ENCODE results near the gene C12orf57. TPM values are rescaled to one million over a fixed set of nuclear protein-coding genes. Genes with fewer than 3 reads are reported as not detected.
A peak's percentile ranks its signal among the peaks of the same experiment; 100 is the strongest.

Gene C12orf57
- total and polyA plus RNA-seq, 10 of the 15 experiments (the other 5 are each of a cell fraction or from before 2014, with no cell fraction given), result 64.5 to 377 (median 211) TPM

- TF ChIP-seq BCLAF1 (IDR thresholded peaks at IDR 0.05), result no peak
- TF ChIP-seq NKRF (conservative IDR thresholded peaks at IDR 0.05), result peak; percentile 40
- peak; percentile 86 for TF ChIP-seq RAD21 (IDR thresholded peaks at IDR 0.05; ENCODE audit: insufficient read depth, low read depth, low read length)
- no peak for TF ChIP-seq ZNF592 (IDR thresholded peaks at IDR 0.05)
- peak; percentile 85; the same call in 1 of the 2 replicates for TF ChIP-seq ZSCAN29 (IDR thresholded peaks at IDR 0.05)
- TF ChIP-seq PBX3 (IDR thresholded peaks at IDR 0.05; ENCODE audit: insufficient replicate concordance, low read depth, low read length), result peak; percentile 52
- no peak for TF ChIP-seq RFX5 (IDR thresholded peaks at IDR 0.05; ENCODE audit: low read depth, low read length)
- 0 out of 2 replicates have a peak, but pooled peaks have one; percentile 24 for TF ChIP-seq STAT1 (conservative IDR thresholded peaks at IDR 0.05)
- no peak for TF ChIP-seq ZNF24 (IDR thresholded peaks at IDR 0.05)
- TF ChIP-seq ZZZ3 (IDR thresholded peaks at IDR 0.05; ENCODE audit: control insufficient read depth, insufficient read length, low read depth), result no peak
- TF ChIP-seq RB1 (IDR thresholded peaks at IDR 0.05; ENCODE audit: borderline replicate concordance), result peak; percentile 95; the same call in 1 of the 2 replicates
- 0 out of 2 replicates have a peak, but pooled peaks have one; percentile 71 for TF ChIP-seq TBL1XR1 (IDR thresholded peaks at IDR 0.05; ENCODE audit: low read depth, low read length)
- TF ChIP-seq MLLT1 (IDR thresholded peaks at IDR 0.05), result peak; percentile 54; the same call in 1 of the 2 replicates
- TF ChIP-seq BCL3 (IDR thresholded peaks at IDR 0.05; ENCODE audit: borderline replicate concordance, insufficient read depth, low read depth, low read length, poor library complexity, severe bottlenecking), result no peak
These were observed 762 bp downstream of the C12orf57 start (continued) for GRCh38 chr12:6944381-6945186.

Data from GM12878 (cell line).